ES-I3 (cell line): ENCODE data around the gene CACNB4.

Source experiments
- H3K36me3 ChIP-seq: 2 replicates; pipeline ENCODE4 v1.6.1; 2013; ENCODE audit warnings: mild to moderate bottlenecking, low read length, control low read depth, moderate library complexity; ENCODE audit not compliant: insufficient read depth
- H3K4me1 ChIP-seq: 2 replicates; pipeline ENCODE4 v1.6.1; 2013; ENCODE audit warnings: mild to moderate bottlenecking, control low read depth, low read length; ENCODE audit not compliant: insufficient read depth
- H3K9ac ChIP-seq: 2 replicates; pipeline ENCODE4 v1.6.1; 2013; ENCODE audit warnings: low read depth, mild to moderate bottlenecking, low read length, moderate library complexity
- H3K9me3 ChIP-seq: 2 replicates; pipeline ENCODE4 v1.6.1; 2013; ENCODE audit warnings: mild to moderate bottlenecking, low read length, moderate library complexity; ENCODE audit not compliant: control insufficient read depth, insufficient read depth

Gene CACNB4

GRCh38 chr2:152051436-152051835 lies 47.4 kb downstream of the CACNB4 start:
- H3K9me3 ChIP-seq, result no peaks in the 10 kb centered on the region
- peaks cover 14% of the 10 kb centered on the region for H3K4me1 ChIP-seq
- H3K9ac ChIP-seq, result no peak overlapping the region
- H3K36me3 ChIP-seq, result no peaks in the 10 kb centered on the region

DNA sequence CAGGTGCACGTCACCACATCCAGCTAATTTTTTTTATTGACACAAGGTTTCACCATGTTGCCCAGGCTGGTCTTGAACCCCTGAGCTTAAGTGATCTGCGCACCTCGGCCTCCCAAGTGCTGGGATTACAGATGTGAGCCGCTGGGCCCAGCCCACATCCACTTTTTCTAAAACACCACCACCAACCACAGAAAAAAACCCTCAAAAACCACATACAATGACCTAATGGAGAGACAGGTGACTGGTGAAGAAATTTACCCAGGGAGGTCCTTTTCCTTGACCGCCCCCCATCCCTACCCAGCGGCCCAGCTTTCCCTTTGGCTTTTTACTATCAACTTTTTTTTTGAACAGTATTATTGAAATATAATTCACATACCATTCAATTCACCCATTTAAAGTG lies 47.9 kb downstream of the CACNB4 start:
- Histone ChIP-seq H3K9me3 (no peaks in the 10 kb centered on the region), H3K4me1 (peaks cover 14% of the 10 kb centered on the region), H3K36me3 (no peaks in the 10 kb centered on the region), H3K9ac (no peak overlapping the region)

- H3K4me1 ChIP-seq, result peaks cover 14% of the 10 kb centered on the region
- H3K9ac ChIP-seq, result no peak overlapping the region
- H3K9me3 ChIP-seq, result no peaks in the 10 kb centered on the region
- H3K36me3 ChIP-seq, result no peaks in the 10 kb centered on the region
These were observed 48.5 kb downstream of the CACNB4 start for GRCh38 chr2:152050341-152050740.

DNA sequence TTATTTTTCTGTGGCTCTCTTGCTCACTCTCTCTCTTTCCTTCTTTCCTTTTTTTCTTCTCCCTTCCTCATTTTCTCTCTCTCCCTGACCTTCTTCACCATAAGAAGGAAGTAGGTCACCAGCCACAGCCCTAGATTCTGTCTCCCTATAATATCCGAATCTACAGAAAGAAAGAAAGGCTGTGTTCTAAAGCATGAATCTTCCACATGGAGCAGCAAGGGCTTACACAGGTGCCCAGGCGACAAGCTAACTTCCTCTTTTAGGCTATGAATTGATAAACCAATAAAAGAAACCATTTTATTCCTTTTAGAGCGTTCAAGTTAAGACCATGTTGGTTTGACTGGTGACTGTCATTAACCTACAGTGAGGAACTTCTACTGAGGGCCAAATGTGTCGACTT lies 49.3 kb downstream of the CACNB4 start:
- H3K36me3 ChIP-seq, result no peaks in the 10 kb centered on the region
- H3K4me1 ChIP-seq, result peaks cover 14% of the 10 kb centered on the region
- H3K9me3 ChIP-seq, result no peaks in the 10 kb centered on the region
- H3K9ac ChIP-seq, result no peak overlapping the region

DNA sequence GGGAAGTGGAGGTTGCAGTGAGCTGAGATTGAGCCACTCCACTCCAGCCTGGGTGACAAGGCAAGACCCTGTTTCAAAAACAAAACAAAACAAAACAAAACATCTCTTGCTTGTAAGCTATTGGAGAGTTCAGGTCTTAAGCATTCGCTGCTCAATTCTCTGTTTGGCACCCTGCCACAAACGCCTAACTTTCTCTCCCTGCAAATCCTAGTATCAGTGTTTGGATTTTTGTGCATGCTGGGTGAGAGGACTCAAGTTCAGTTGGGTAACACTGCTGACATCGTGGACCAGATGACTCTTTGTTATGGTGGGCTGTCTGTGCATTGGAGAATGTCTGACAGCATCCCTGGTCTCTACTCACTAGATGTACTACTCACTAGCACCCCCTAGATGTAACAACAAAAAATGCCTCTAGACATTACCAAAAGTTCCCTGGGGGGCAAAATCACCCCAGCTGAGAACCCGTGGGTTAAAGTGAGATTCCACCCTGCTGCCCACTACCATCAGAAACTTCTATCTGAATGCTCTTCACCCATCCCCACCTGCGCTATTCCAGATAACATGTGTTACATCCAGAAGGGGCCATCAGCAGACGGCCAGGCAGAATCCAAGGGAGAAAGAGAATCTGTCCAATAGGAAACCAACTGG lies 50.9 kb downstream of the CACNB4 start:
- peaks cover 14% of the 10 kb centered on the region for H3K4me1 ChIP-seq
- H3K9me3 ChIP-seq, result no peaks in the 10 kb centered on the region
- no peak overlapping the region for H3K9ac ChIP-seq
- no peaks in the 10 kb centered on the region for H3K36me3 ChIP-seq

DNA sequence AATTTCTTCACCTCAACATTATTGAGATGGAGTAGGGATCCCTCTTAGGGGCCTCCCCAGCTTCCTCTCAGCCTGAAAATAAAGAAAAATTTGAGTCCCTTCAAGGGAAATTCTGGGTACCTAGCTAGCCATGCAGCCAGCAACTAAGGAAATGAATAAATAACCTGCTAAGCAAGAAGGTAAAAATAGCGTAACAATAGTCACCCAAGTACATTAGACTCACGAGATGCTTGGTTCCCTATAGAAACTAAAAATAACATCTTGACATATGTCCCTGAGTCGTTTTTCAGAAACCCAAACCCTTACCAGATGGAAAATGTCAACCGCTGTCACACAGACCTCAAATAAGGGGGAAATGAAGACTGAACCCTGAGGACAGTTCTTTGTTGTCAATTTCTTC lies 51.9 kb downstream of the CACNB4 start:
- Histone ChIP-seq H3K36me3 (no peaks in the 10 kb centered on the region), H3K4me1 (peaks cover 17% of the 10 kb centered on the region), H3K9ac (no peak overlapping the region), H3K9me3 (no peaks in the 10 kb centered on the region)

GRCh38 chr2:152042636-152043615 lies 55.9 kb downstream of the CACNB4 start:
- H3K9me3 ChIP-seq, result no peaks in the 10 kb centered on the region
- peaks cover 8% of the 10 kb centered on the region; the same call in 1 of the 2 replicates for H3K4me1 ChIP-seq
- H3K36me3 ChIP-seq, result no peaks in the 10 kb centered on the region
- H3K9ac ChIP-seq, result no peak overlapping the region

GRCh38 chr2:152038441-152038958 lies 60.3 kb downstream of the CACNB4 start:
- H3K9me3 ChIP-seq, result no peaks in the 10 kb centered on the region
- no peaks in the 10 kb centered on the region for H3K36me3 ChIP-seq
- H3K9ac ChIP-seq, result no peak overlapping the region
- peaks cover 22% of the 10 kb centered on the region; the same call in 1 of the 2 replicates for H3K4me1 ChIP-seq

GRCh38 chr2:152037743-152038435 lies 61.0 kb downstream of the CACNB4 start:
- Histone ChIP-seq H3K9ac (no peak overlapping the region), H3K9me3 (no peaks in the 10 kb centered on the region), H3K4me1 (peaks cover 26% of the 10 kb centered on the region; the same call in 1 of the 2 replicates), H3K36me3 (no peaks in the 10 kb centered on the region)

GRCh38 chr2:152036611-152037469 lies 62.0 kb downstream of the CACNB4 start:
- H3K4me1 ChIP-seq, result peaks cover 22% of the 10 kb centered on the region; the same call in 1 of the 2 replicates
- H3K36me3 ChIP-seq, result no peaks in the 10 kb centered on the region
- H3K9ac ChIP-seq, result no peak overlapping the region
- H3K9me3 ChIP-seq, result no peaks in the 10 kb centered on the region

GRCh38 chr2:152034257-152034801 lies 64.5 kb downstream of the CACNB4 start:
- no peaks in the 10 kb centered on the region for H3K9me3 ChIP-seq
- no peaks in the 10 kb centered on the region for H3K36me3 ChIP-seq
- peaks cover 20% of the 10 kb centered on the region; the same call in 1 of the 2 replicates for H3K4me1 ChIP-seq
- H3K9ac ChIP-seq, result no peak overlapping the region

DNA sequence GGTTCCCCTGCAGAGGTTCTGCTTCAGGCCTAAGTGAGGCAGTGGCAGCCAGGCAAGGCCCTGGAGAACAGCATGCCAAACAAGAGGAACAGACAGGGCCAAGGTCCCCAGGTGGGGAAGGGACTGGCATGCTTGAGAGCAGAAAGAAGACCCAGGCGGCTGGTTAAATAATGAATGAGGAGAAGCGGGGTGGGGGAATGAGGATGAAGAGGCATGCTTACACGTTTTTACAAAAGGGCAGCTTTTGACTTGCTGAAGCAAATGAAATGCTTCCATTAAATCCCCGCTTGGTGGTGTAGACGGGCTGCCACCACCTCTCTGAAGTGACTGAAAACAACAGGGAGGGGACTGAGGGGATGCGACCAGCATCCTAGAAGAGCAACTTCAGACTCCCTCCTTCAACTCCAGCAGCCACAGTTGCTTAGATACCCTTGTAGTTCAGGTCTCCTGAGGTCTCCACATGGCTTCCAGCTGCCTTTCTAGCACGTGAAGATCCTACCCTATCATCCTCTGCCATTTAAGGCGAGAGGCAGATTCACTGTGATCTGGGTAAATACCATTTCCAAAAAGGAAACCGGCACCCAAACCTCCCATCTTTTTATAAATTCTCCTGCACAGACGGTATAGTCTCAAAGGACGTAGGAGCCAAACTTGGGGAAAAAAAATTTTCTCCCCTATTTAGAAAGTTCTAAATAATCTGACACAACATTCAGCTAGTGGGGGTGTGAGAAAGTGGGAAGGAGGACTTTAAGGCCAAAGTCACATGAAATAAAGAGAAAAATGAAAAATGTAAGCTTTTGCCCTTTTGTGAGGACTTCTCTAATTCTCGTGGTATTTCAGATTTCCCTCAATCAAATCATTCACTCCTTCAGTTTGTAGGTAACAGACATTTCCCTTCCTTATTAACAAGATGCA lies 65.6 kb downstream of the CACNB4 start:
- Histone ChIP-seq H3K36me3 (no peaks in the 10 kb centered on the region), H3K4me1 (peaks cover 20% of the 10 kb centered on the region; the same call in 1 of the 2 replicates), H3K9me3 (no peaks in the 10 kb centered on the region), H3K9ac (no peak overlapping the region)
